ENCODE results near the gene SLFNL1. TPM values are rescaled to one million over a fixed set of nuclear protein-coding genes. Genes with fewer than 3 reads are reported as not detected.

Gene SLFNL1
- total RNA-seq, 2 donors from 2014 or later = 0.15 TPM; not detected in 1

DNA sequence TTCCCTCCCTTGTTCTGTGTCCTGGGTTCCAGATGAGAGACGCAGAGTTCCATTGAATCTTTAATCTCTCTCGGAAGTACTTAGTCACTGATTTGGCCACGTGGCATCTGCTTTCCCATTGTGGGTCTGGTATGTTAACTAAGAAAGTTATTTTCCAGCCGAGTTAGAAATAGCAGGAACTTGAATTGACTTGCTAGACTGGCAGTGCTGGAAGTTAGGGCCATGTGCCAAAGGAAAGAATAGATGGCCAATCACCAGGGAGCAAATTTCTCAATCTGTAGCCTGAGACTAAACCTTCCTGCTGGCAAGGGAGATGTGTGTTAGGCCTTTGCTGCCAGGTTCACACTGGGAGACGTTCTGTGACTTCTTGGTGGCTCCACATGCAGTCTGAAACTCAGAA, 24.2 kb upstream of the SLFNL1 start:
- no peak overlapping the region for H3K9ac ChIP-seq (ENCODE audit: extremely low read depth, low read length, poor library complexity, severe bottlenecking)
- peaks cover 3% of the 10 kb centered on the region for H3K36me3 ChIP-seq (ENCODE audit: control insufficient read depth, insufficient read depth, low read length)
- no peaks in the 10 kb centered on the region for H3K27me3 Mint-ChIP-seq (ENCODE audit: insufficient read depth)
- DNase-seq = no peak
- 87 to 100% methylated on average over 3 to 5 of the region's 5 CpGs for WGBS, 2 experiments (ENCODE audit: insufficient coverage in 1 of 2, insufficient read length in 1 of 2)
- no peaks in the 10 kb centered on the region for H3K4me1 ChIP-seq (ENCODE audit: control insufficient read depth, insufficient read depth, low read length)
- H3K27ac ChIP-seq (ENCODE audit: low read depth, low read length) = no peak overlapping the region
- H3K4me3 Mint-ChIP-seq = no peak overlapping the region
- no peaks in the 10 kb centered on the region for H3K9me3 ChIP-seq (ENCODE audit: control insufficient read depth, low read length)
- H3K27ac Mint-ChIP-seq = no peak overlapping the region
- no peaks in the 10 kb centered on the region for H3K4me1 Mint-ChIP-seq
- H3K36me3 Mint-ChIP-seq (ENCODE audit: low read depth) = peaks cover 20% of the 10 kb centered on the region
- H3K4me3 ChIP-seq (ENCODE audit: low read length) = no peak overlapping the region
- TF ChIP-seq, protein P1, sequence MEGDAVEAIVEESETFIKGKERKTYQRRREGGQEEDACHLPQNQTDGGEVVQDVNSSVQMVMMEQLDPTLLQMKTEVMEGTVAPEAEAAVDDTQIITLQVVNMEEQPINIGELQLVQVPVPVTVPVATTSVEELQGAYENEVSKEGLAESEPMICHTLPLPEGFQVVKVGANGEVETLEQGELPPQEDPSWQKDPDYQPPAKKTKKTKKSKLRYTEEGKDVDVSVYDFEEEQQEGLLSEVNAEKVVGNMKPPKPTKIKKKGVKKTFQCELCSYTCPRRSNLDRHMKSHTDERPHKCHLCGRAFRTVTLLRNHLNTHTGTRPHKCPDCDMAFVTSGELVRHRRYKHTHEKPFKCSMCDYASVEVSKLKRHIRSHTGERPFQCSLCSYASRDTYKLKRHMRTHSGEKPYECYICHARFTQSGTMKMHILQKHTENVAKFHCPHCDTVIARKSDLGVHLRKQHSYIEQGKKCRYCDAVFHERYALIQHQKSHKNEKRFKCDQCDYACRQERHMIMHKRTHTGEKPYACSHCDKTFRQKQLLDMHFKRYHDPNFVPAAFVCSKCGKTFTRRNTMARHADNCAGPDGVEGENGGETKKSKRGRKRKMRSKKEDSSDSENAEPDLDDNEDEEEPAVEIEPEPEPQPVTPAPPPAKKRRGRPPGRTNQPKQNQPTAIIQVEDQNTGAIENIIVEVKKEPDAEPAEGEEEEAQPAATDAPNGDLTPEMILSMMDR (conservative IDR thresholded peaks at IDR 0.05) = no peak
- H3K9me3 Mint-ChIP-seq = no peaks in the 10 kb centered on the region
- H3K27me3 ChIP-seq (ENCODE audit: control insufficient read depth, insufficient read depth, low read length, poor library complexity, severe bottlenecking) = no peaks in the 10 kb centered on the region

DNA sequence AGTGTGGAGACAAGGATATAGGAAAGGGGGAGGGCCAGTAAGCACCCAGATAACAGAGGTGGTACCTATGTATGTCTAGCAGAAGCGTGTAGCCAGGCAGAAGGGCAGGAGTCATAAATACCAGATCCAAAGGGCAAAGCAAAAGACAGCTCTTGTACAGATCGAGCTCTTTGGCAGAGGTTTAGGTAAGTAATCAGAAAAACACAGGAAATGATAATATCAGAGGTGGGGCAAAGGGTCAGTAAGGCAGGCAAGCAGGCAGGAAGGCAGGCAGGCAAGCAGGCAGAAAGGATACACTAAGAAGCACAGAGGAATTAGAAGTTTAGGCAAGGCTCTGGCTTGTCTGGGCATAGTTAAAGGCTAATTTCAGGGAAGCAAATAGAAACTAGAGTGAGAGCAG, 22.7 kb upstream of the SLFNL1 start:
- Mint-ChIP-seq H3K36me3 (ENCODE audit: low read depth) (peaks cover 24% of the 10 kb centered on the region), H3K27ac (no peak overlapping the region), H3K9me3 (no peaks in the 10 kb centered on the region), H3K4me1 (no peaks in the 10 kb centered on the region), H3K27me3 (ENCODE audit: insufficient read depth) (no peaks in the 10 kb centered on the region), H3K4me3 (no peak overlapping the region)
- H3K27ac ChIP-seq (ENCODE audit: low read depth, low read length) = no peak overlapping the region
- H3K4me3 ChIP-seq (ENCODE audit: low read length) = no peak overlapping the region
- no peaks in the 10 kb centered on the region for H3K27me3 ChIP-seq (ENCODE audit: control insufficient read depth, insufficient read depth, low read length, poor library complexity, severe bottlenecking)
- H3K4me1 ChIP-seq (ENCODE audit: control insufficient read depth, insufficient read depth, low read length) = no peaks in the 10 kb centered on the region
- H3K9me3 ChIP-seq (ENCODE audit: control insufficient read depth, low read length) = no peaks in the 10 kb centered on the region
- no peak overlapping the region for H3K9ac ChIP-seq (ENCODE audit: extremely low read depth, low read length, poor library complexity, severe bottlenecking)
- 89 to 92% methylated on average over 2 of the region's 2 CpGs for WGBS, 2 experiments (ENCODE audit: insufficient coverage in 1 of 2, insufficient read length in 1 of 2)
- no peak for DNase-seq
- TF ChIP-seq, protein P1 (conservative IDR thresholded peaks at IDR 0.05) = no peak
- H3K36me3 ChIP-seq (ENCODE audit: control insufficient read depth, insufficient read depth, low read length) = peaks cover 3% of the 10 kb centered on the region

DNA sequence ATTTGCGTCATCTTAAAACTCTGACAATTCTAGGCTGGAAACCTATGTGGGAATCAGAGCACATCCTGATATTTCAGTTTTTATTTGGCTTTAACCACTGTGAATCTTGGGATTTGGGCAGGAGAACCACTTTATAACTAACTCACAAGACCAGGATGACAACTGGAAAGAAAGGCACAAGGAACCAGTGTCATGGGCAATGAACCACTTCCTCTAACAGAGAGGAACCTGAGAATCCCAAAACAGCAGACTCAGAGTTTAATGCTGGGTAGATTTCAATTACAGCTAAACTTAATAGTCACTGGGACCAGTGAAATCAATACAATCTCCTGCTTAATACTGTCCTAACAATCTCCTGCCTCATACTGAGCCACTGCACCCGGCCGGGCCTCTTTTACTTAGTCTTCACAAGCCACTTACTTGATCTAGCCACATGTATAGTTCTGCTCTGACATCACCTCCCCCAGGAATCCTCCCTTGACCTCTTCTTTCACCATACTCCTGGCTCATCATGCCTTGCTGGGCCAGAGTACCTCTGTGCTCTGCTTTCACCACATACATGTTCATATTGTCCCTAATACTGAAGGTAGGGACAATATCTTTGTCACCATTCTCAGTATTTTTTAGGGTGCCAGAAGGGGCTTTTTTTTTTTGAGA, 20.2 kb upstream of the SLFNL1 start:
- no peak overlapping the region for H3K27ac Mint-ChIP-seq
- no peaks in the 10 kb centered on the region for H3K9me3 Mint-ChIP-seq
- H3K4me1 ChIP-seq (ENCODE audit: control insufficient read depth, insufficient read depth, low read length) = no peaks in the 10 kb centered on the region
- H3K4me3 ChIP-seq (ENCODE audit: low read length) = no peak overlapping the region
- peaks cover 11% of the 10 kb centered on the region for H3K36me3 Mint-ChIP-seq (ENCODE audit: low read depth)
- TF ChIP-seq, protein P1 (conservative IDR thresholded peaks at IDR 0.05) = no peak
- WGBS, 2 experiments (ENCODE audit: insufficient coverage in 1 of 2, insufficient read length in 1 of 2) = 97 to 100% methylated on average over 2 to 3 of the region's 3 CpGs
- no peak overlapping the region for H3K4me3 Mint-ChIP-seq
- H3K4me1 Mint-ChIP-seq = no peaks in the 10 kb centered on the region
- no peak overlapping the region for H3K27ac ChIP-seq (ENCODE audit: low read depth, low read length)
- no peaks in the 10 kb centered on the region for H3K9me3 ChIP-seq (ENCODE audit: control insufficient read depth, low read length)
- DNase-seq = no peak
- H3K36me3 ChIP-seq (ENCODE audit: control insufficient read depth, insufficient read depth, low read length) = peaks cover 3% of the 10 kb centered on the region
- no peak overlapping the region for H3K9ac ChIP-seq (ENCODE audit: extremely low read depth, low read length, poor library complexity, severe bottlenecking)
- no peaks in the 10 kb centered on the region for H3K27me3 ChIP-seq (ENCODE audit: control insufficient read depth, insufficient read depth, low read length, poor library complexity, severe bottlenecking)
- H3K27me3 Mint-ChIP-seq (ENCODE audit: insufficient read depth) = no peaks in the 10 kb centered on the region
